NCI-H1092 treated with DMSO at 0.1 percent for 48 hours (cell line): ENCODE data around the gene ATF7IP2.
"Not testable (repeated sequence)": the region's sequence is repeated elsewhere in the genome, so short reads cannot be mapped to it uniquely, and the experiment has no call there.

Source experiments
- DNase-seq: peaks from one replicate; lab custom pipeline; 2025; lab: John Stamatoyannopoulos, UW

The ATF7IP2 gene

DNA sequence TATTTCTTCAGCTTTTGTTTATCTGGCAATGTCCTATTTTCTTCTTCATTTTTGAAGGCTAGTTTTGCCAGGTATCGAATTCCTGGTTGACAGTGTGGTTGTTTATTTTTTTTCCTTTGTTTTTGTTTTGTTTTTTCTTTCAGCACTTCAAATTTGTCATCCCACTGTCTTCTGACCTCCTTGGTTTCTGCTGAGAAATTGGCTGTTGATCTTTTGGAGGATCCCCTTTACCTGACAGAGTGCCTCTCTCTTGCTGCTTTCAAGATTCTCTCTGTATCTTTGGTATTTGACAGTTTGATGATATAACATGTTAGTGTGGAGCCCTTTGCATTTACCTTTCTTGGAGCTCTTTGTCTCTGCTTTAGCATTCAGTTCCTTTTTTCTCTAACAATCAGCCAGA is 9.6 kb upstream of the ATF7IP2 start:
- no peak for DNase-seq

DNA sequence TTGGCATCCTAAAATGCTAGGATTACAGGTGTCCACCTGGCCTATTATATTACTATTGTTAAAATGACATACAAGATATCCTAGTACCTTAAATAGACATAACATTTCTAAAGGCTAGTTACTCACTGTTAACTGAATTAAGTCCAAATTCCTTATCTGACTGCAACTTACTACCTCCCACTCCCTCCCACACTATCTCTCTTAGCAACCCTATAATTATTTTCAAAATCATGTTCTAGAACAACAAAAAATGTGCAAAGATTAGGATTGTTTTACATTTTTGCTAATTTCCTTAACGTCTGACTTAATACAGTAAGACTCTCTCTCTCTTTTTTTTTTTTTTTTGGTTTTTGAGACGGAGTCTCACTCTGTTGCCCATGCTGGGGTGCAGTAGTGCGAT is 2.2 kb upstream of the ATF7IP2 start:
- DNase-seq: no peak

DNA sequence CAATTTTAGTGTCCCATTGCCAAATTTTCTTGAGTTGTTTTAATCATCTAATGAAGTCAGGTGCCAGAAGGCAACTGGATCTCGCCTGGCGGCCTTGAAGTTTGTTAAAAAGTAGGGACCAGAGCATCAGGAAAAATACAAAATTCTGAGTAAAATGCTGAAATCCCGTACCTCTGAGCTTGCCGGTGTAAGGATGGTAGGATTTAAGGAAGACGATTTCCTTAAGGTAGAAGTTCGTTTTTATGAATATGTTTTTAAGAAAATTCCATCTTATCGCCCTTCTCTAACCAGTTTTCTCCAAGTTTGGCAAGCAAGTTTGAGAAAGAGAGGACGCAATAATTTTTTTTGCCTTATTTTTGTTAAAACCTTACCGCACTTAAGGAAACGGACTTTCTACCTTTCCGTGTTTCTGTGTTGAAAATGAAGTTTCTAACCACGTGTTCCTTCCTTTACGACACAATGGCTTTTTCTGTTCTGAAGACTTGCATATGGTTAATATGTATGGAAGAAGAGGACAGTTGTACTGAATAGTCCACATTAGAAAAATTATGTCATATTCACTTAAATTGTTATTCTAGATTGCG is 748 bp downstream of the ATF7IP2 start:
- no peak for DNase-seq

DNA sequence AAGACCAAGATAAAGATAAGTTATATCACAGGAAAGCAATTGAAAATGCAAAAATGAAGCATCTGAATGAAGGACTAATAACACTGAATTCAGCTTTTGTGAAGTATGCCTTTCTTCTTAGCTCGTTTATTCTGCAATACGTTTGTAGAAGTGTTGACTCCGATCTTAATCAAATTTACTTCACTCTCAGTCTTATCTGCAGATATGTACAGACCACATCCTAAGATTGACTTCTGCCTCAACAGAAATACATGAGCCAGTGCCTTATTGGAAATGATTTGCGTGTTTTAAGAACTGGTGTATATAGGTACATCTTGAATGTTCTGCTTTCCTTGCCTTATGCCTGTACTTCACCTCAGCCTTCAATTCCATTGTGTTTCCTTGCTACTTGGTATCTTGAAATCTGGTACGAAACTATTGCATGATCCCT is 1.3 kb downstream of the ATF7IP2 start:
- no peak for DNase-seq

DNA sequence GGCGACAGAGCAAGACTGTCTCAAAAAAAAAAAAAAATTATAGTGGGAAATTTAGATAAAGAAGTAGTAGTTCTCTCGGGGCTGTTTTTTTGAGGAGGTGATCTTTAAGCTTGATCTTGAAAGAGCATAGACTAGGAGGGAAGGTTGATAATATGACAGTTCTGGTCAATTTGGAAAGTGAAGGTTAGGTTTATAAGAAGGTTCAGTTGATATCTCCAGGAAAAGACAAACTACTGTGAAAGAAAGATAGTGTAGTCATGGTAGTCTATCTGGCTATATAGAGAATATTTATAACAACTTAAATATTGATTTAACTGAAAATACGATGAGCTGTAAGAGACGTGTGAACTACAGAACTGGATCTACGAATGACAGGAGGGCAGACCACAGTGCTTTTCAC is 3.1 kb downstream of the ATF7IP2 start:
- no peak for DNase-seq

DNA sequence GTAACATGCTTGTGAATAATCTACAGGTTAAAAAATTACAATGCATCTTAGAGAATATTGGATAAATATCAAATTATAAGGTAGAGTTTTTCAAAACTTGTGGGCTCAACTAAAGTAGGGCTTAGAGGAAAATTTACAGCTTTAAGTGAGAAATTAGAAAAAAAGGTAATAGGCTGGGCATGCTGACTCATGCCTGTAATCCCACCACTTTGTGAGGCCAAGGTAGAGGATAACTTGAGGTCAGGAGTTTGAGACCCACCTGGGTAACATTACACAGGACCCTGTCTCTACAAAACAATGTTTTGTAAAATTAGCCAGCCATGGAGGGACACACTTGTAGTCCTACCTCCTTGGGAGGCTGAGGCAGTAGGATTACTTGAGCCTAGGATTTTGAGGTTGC is 4.5 kb downstream of the ATF7IP2 start:
- DNase-seq: no peak

DNA sequence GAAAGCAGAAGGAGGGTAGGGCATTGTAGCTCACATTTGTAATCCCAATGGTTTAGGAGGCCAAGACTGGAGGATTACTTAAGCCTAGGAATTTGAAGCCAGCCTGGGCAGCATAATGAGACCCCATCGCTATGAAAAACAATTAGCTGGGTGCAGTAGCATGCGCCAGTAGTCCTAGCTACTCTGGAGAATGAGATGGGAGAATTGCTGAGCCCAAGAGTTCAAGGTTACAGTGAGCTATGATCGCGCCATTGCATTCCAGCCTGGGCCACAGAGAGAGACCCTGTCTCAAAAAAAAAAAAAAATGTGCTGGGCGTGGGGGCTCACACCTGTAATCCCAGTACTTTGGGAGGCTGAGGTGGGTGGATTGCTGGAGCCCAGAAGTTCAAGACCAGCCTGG is 5.0 kb downstream of the ATF7IP2 start:
- no peak for DNase-seq

DNA sequence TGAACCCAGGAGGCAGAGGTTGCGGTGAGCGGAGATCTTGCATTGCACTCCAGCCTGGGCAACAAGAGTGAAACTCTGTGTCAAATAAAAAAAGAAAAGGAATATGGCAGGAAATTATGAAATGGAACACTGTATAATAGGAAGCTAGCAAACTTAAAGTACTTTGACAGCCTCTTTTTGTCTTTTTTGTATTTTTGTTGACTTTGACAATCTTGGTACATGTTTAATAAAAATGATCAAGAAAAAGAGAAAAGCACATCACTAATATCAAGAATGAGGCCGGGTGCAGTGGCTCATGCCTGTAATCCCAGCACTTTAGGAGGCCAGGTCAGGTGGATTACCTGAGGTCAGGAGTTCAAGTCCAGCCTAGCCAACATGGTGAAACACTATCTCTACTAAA is 5.5 kb downstream of the ATF7IP2 start:
- DNase-seq: no peak

DNA sequence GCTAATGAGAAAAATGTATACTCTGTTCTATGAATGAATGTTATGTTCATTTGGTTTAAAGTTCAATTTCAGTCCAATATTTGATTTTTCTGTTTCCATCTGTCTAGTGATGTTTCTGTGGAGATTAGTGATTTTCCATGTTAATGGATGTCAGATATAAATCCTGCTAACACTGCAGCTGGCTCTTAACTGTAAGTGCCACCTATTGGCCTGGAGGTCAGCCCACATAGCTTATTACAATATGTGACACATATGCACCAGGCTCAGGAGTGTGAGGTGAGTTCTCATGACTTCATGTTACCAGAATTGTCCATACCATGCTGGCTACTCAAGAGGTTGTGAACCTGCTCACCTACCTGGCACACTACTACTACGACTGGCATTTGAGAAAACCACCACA is 17.1 kb downstream of the ATF7IP2 start:
- DNase-seq: no peak

DNA sequence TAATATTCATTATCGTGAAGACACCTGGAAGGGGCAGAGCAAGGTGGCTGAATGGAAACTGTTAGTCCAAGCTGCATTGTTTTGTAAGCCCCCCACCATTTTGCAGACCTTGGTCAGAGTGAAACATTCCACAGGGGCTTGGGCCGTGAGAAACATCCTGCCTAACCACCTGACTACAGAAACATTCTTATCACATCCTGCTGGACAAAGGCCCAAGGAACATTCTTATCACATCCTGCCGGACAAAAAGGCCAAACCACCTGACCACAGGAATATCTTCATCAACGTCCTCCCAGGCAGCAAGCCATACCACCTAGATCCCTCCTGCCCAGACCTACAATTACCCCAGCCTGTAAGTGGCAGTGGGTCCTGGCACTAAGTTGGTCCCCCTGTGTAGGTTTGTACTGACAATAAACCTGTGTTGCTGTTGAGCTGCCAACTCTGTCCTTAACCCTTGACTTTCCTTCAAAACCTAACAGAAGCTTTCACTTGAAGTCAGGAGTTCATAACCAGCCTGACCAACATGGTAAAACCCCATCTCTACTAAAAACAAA is 19.6 kb downstream of the ATF7IP2 start:
- DNase-seq: no peak

DNA sequence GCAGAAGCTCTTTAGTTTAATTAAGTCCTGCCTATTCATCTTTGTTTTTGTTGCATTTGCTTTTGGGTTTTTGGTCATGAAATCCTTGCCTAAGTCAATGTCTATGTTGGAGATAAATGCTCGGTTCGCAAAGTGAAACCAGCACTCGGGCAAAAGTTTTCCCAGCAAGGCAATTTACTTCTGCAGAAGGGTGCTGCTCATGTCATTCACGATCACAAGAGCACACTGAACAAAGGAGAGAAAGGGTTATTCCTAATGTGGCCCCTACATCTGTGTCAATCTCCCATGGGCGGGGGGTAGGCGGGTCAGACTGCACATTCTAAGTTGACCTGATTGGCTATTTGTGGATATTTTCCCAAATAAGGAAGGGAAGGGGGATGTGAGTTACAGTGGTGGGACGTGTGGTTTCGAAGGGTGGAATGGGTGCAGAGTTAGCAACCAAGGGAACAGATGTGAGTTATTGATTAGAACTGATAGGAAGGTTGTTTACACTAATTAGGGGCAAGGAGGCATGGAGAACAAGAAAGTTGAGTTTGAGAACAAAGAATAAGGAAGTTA is 23.0 kb downstream of the ATF7IP2 start:
- no peak for DNase-seq

DNA sequence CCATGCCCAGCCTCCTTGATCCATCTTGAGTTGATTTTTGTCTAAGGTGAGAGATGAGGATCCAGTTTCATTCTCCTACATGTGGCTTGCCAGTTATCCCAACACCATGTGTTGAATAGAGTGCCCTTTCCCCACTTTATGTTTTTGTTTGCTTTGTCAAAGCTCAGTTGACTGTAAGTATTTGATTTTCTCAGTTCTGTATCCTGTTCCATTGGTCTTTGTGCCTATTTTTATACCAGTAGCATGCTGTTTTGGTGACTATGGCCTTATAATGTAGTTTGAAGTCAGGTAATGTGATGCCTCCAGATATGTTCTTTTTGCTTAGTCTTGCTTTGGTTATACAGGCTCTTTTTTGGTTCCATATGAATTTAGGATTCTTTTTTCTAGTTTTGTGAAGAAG is 23.9 kb downstream of the ATF7IP2 start:
- DNase-seq: not testable (repeated sequence)

DNA sequence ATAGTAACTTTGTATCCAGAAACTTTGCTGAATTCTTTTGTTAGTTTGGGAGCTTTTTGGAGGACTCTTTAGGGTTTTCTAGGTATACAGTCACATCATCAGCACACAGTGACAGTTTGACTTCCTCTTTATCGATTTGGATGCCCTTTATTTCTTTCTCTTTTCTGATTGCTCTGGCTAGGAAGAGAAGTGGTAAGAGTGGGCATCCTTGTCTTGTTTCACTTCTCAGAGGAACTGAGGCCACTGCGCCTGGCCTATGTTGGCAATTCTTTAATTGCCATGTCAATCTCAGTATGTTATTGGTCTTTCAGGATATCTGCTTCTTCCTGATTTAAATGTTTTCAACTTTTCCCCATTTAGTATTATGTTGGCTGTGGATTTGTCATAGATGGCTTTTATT is 24.6 kb downstream of the ATF7IP2 start:
- DNase-seq: no peak

DNA sequence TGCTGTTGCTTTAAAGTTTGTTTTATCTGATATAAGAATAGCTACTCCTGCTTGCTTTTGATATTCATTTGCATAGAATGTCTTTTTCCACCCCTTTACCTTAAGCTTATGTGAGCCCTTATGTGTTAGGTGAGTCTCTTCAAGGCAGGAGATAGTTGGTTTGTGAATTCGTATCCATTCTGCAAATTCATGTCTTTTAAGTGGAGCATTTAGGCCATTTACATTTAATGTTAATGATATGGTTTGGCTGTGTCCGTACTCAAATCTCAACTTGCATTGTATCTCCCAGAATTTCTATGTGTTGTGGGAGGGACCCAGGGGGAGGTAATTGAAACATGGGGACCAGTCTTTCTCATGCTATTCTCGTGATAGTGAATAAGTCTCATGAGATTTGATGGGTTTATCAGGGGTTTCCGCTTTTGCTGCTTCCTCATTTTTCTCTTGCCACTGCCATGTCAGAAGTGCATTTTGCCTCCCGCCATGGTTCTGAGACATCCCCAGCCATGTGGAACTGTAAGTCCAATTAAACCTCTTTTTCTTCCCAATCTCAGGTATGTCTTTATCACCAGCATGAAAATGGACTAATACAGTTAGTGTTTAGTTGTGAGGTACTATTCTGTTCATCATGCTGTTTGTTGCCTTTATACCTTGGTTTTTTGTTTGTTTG is 27.2 kb downstream of the ATF7IP2 start:
- no peak for DNase-seq

DNA sequence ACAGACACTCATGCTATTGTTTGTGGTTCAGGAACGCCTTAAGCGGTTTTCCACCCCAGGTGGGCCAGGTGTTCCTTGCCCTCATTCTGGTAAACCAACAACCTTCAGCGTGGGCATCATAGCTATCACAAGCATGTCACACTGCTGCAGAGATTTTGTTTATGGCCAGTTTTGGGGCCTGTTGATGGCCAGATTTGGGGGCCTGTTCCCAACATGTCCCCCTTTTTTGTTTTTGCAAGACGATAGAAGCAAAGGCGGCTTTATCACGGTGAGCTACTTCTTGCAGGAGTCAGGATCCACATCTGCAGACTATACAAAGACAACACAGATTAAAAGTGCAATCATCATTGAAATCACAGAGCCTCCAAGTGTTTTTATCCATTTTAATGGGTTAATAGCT is 32.3 kb downstream of the ATF7IP2 start:
- not testable (repeated sequence) for DNase-seq

DNA sequence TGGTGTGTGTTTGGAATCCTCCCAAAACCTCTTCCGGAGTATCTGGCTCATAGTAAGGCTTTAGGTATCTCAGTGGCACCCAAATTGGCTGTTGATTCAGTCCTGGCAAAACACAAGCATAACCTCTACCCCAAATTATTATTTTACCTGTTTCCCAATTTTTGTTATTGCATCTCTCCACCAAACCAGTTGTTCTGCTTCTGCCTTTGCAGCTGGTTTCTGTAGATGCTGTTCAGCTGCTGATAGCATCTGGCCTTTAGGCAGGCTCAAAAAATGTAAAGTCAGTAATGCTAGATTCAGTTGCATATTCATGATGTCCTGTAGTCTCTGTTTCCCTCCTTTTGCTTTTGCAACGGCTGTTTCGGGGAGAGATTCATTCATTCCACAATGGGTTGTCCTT is 33.8 kb downstream of the ATF7IP2 start:
- DNase-seq: no peak

DNA sequence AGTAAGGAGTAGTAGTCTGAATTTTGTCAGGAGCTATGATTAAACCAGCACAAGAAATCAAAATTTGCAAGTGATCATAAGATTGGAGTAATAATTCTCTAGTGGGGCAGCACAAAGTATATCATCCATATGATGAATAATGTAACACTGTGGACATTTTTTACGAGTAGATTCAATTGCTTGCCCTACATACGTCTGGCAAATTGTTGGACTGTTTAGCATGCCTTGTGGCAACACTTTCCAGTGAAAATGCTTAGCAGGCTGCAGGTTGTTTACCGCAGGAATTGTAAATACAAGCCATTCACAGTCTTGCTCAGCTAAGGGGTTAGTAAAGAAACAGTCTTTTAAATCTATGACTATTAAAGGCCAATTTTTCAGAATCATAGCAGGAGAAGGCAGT is 35.7 kb downstream of the ATF7IP2 start:
- no peak for DNase-seq

DNA sequence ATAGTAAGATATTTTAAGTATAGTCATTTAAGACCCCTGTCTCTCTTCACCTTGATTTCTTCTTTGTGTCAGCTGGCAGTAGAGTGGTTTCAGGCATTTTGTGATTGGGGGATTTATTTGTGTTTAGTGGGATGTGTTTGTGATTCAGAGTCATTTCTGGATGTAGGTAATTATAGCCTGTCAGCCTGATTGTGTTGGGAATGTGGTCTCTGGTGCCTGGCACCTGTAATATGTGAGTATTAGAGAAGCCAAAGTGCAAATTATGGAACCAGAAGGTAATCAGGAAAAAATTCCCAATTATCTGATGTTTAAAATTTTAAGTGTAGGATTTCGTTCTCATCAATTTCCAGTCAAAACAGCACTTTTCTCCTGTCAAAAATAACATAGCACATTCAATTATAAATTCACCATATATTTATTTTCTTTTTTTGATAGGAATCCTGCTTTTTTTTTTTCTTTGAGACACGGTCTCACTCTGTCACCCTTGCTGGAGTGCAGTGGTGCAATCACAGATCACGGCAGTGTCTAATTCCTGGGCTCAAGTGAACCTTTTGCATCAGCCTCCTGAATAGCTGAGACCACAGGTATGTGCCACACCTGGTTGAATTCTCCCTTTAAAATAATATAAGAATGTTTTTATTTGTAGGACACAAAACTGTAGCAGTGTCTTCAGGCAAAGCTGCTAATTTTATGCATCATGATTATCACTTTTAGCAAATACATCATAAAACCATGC is 42.7 kb downstream of the ATF7IP2 start:
- no peak for DNase-seq

DNA sequence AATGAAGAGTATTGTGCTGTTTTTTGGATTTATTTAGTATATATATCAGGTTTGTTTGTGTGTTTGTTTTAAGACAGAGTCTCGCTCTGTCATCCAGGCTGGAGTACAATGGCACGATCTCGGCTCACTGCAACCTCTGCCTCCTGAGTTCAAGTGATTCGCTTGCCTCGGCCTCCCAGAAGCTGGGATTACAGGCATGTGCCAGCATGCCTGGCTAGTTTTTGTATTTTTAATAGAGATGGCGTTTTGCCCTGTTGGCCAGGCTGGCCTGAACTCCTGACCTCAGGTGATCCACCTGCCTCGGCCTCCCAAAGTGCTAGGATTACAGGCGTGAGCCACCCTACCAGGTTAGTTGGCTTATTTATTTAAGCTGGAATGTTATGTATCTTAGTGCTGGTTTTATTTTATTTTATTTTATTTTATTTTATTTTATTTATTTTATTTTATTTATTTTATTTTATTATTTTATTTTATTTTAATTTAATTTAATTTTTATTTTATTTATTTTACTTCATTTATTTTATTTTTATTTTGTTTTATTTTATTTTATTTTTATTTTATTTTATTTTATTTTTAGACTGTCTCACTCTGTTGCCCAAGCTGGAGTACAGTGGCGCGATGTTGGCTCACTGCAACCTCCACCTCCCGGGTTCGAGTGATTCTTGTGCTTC is 43.6 kb downstream of the ATF7IP2 start:
- DNase-seq: not testable (repeated sequence)

DNA sequence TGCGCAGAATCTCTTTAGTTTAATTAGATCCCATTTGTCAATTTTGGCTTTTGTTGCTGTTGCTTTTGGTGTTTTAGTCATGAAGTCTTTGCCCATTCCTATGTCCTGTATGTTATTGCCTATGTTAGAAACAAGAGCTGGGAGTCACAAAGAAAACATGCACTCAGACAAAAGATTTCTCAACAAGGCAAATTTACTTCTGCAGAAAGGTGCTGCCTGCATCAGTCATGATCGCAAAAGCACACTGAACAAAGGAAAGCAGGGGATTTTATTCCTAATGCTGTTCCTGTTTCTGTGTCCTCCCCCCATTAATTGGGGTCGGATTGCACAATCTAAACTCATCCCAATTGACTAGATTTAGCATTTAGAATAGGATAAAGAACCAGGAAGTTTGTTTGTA is 55.9 kb downstream of the ATF7IP2 start:
- DNase-seq: no peak

DNA sequence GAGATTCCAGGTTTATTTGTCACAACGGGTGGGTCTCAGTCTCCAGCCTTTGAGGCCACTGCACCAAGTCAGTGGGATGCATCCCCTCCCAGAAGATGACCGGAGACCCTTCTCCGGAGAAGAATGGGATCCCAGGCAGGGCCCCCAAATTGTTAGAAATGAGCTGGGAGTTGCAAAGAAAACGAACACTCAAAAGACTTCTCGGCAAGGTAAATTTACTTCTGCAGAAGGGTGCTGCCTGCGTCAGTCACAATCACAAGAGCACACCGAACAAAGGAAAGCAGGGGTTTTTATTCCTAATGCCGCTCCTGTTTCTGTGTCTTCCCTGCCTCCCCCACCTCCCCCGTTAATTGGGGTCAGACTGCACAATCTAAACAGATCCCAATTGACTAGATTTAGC is 61.4 kb downstream of the ATF7IP2 start:
- no peak for DNase-seq
